Activated CD8-positive, alpha-beta memory T cell treated with anti-CD3 and anti-CD28 coated beads, Interleukin-2, amount 50 U/mL, for 1 hour (primary cell): ENCODE results near the gene FOXC1.

ENCODE experiments used
- DNase-seq: peaks from one replicate; pipeline ENCODE4 v3.0.0-alpha.2; 2020; ENCODE audit errors: extremely low read depth

FOXC1 gene

DNA sequence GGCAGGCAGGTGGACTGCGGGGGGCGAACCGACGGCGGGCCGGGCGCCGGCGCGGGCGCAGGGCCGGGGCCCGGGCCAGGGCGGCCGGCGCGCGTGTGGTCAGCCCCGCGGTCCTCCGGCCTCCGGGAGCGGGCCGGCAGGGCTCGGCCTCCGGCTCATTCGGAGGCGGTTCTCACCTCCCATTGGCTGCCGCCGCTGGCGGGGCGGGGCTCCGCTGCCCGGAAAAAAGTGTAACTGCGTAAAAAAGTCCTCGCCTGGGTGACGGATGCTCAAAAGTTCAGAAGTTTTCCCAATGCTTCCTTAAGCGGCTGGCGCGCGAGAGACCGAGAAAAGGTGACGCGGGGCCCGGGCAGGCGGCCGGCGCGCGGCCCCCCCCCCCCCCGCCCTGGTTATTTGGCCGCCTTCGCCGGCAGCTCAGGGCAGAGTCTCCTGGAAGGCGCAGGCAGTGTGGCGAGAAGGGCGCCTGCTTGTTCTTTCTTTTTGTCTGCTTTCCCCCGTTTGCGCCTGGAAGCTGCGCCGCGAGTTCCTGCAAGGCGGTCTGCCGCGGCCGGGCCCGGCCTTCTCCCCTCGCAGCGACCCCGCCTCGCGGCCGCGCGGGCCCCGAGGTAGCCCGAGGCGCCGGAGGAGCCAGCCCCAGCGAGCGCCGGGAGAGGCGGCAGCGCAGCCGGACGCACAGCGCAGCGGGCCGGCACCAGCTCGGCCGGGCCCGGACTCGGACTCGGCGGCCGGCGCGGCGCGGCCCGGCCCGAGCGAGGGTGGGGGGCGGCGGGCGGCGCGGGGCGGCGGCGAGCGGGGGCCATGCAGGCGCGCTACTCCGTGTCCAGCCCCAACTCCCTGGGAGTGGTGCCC is at the start of gene FOXC1:
FOXC1 (plus strand) TSS at position 268 of the 849 bp plus-strand sequence; CDS start at position 799, 531 bp downstream.
- no peak for DNase-seq

DNA sequence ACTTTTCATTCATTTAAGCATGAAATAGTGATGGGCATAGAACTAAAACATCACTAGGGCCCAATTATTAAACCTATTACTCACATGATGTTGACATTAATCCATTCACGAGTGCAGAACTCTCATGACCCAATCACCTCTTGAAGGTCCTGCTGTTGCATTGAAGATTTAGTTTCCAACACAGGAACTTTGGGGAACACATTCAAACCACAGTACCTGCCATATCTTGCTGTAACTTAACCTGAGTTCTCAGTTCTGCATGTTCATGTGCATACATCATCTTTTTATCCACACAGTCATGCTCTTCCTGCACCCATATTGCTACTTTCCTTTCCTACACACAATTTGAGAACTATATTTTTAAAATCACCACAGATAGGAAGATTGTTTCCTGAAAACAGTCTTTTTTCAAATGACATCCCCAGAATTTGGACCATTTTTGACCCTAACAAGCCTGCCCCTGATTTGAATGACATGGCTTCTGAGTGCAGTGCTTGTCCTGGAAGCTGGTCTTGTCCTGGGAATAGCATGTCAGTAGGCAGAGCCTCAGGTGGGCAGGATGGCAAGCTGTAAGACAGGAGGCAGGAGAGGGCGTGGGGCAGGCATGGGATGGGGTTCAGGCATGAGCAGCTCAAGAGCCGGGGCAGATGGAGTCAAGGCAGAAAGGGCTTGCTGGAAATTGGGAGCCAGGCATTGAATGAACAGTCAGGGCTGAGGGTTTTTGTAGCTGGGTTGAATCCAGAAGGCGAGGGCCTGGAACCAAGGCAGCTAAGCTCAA is 49.2 kb upstream of the FOXC1 start:
- no peak for DNase-seq

DNA sequence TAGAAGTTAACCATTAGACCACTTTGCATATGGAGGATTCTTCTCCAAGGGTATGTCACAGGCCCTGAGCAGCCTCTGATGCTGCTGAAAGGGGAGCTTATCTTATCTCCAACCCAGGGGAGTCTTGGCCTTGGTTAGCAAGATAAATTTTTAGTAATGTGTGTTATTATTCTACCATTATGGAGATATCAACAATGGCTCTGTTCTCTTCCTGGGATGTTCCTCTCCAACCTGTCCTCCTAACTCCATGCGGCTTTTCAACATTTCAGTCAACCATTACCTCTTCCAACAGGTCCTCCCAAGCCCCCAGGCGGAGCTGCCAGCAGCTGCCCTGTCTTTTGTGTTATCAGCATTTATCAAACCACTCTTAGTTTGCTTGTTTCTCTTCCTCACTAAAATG is 48.4 kb upstream of the FOXC1 start:
- DNase-seq = no peak

DNA sequence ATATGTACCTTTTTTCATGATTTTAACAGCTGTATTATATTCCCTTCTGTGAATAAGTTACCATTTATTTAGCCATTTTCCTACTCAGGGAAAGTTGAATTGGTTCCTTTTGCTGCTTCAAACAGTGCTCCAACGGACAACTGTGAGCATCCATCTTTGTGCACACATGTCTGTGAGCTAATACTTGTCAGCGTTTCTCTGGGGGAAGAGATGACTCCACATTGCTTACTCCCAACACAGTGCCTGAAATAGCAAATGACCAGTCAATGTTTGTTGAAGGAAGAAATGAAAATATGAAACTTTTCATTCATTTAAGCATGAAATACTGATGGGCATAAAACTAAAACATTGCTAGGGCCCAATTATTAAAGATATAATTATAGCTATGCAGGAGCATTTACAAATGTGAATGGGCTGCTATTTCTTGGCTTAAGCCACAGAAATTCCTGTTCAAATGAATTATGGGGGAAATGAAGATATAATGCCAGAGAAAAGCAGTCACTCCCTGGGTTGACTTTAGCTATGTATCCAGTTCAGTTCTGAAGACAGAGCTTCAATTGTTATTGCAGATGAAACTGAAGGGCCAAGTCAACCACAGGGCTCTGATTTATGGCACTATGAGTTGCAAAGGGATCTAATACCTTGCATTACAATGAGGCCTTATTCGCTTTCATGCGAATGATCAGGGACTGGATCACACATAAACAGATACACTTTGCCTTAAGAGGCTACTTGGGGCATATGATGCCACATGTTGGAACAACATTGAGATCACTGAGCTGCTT is 47.4 kb upstream of the FOXC1 start:
- DNase-seq = no peak

DNA sequence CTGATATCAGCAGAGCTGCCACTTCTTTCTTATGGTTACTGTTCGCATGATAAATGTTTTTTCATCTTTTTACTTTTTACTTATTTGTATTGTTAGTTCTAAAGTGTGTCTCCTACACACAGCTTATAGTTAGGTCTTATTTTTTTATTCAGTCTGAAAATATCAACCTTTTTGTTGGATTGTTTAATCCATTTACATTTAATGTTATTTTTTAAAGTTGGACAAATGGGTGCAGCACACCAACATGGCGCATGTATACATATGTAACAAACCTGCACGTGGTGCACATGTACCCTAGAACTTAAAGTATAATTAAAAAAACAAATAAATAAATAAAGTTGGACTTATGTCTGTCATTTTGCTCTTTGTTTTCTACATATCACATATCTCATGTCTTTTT is 40.3 kb upstream of the FOXC1 start:
- DNase-seq = no peak

DNA sequence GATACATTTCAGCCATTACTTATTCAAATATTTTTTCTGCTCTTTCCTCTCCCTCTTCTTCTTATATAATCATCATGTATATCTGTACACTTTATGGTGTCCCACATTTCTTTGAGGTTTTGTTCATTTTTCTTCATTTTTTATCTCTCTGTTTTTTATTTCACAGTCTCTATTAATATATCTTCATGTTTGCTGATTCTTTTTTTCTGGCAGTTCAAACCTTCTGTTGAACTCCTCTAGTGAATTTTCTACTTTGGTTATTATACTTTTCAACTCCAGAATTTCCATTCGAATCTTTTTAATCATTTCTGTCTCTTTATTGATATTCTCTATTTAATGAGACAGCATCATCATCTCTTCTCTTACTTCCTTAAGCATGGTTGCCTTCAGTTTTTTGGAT is 38.9 kb upstream of the FOXC1 start:
- DNase-seq = no peak

DNA sequence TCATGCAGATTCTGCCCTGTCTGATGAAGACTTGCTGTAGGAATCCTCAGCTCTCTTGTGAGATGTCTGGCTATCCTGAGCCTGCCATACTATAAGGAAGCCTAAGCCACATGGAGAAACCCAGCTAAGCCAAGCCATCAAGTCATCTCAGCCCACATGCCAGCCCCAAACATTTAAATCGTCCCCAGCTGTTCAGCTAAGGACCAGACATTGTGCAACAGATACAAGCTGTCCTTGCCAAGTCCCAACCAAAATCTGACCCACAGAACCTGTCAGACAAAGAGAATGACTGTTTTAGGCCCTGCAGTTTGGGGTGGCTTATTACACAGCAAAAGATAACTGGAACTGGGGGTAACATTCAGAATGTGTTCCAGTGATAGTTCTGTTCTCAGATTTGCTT is 36.8 kb upstream of the FOXC1 start:
- DNase-seq = no peak

DNA sequence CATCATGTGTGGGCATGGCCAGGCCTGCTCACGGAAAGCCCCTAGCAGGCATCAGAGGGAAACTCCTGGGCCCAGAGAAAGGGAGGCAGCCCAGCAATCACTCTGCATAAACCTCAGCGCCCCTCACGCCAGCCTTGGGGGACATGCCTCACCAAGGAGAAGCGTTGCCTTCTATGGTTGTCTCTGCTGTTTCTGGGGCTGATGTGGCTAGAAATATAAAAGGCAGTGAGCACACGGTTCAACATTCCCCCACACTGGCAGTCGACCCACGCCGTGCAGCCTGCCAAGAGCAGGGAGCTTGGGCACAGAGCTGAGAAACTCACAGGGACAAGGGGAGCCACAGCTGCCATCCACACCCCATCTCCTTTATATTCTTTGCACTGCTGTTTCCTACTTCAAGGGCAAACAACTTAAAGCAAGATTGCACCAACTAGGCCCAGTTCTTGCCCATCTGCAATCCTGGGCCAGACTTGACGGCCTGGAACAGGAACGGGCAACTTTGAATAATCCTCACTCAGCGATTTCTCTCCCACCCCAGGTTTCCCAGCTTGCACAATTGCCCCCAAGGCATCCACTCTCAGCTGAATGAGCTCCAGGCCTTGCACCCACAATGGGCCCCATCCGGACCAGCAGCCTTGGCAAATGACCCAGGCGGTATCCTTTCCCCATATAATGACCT is 35.5 kb upstream of the FOXC1 start:
- no peak for DNase-seq

DNA sequence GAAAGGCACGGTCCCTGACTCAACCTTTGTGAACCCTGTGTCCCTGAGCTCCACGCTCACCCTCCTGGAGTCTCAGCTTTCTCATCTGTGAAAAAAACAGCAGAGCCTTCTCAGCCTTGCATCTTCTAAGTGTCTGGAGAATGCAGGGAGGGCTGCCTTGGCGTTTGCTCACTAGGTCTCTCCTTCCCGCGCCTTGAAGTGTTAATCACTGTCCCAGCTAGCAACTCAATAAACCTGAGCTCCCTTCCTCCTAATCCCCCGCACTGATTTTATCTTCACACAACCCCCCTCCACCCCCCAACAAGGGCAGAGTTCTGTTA is 34.9 kb upstream of the FOXC1 start:
- no peak for DNase-seq

DNA sequence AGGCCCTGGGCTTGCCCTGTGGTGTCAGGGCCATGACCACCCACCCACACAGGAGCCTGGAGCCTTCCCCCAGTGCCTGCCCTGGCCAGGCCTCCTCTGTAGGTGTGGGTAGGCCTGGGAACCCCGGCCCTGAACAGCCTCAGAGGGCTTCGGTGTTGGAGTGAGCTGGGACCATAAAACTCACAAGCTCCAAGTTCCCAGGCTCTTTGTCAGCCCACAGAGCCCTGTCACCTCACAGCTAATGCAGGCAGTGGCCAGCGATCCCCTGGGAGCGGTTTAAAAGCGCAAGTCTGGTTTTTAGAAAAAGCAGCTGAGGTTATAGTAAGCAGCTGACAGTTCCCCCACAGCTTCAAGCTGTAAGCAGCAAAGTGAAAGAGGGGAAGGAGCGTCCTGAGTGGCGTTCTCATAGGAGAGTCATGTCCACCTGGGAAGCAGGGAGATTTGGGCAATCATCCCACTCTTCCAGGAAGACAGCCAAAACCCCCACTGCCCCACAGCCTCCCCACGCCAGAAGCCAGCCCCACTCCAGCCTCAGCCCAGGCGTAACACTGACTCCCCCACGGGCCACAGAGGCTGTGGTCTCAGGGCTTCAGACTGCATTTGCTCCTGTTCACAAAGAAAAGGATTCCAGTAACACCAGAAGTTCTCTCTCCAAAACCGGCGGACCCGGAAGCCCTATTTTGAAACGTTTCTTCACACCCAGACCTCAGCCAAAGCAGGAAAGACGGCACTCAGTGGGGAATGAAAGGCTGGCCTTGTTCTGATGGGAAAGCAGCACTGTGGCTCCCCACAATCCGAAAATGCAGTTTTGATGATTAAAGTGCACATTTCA is 34.3 kb upstream of the FOXC1 start:
- DNase-seq = no peak

DNA sequence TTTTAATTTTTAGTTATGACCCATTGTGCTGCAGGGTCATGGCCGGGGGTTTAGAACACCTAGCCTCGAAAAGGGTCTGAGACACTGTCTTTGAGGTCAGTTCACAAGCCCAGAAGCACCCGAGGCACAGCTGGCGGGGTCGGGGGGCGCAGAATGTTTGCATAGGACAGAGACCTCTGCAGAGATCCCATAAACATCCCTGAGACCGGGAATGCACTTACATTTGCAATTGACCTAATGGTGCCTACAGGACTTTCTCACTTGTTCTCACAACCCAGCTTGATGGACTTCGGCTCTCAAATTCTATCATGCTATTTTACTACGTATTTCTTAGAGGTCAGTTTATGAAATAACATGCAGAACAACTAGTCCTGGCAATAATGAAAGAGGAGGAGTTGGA is 33.5 kb upstream of the FOXC1 start:
- no peak for DNase-seq

DNA sequence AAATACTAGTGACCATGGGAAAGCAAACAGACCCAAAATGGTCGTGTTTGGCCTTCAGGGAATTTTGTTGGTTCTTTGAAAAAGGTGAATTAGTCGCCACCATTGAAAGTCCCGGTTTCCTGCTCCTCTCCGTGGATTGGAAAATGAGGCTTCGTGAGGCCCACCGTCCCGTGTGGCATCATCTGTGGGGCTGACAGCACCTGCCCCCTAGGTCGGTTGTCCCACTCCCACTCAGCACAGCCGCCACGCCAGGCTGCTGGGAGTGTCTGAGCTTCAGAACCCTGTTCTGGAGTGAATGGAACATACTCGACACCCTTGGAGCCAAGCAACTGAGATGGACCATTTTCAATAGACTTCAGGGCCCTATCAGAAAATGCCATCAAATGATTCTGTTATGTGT is 33.0 kb upstream of the FOXC1 start:
- no peak for DNase-seq

DNA sequence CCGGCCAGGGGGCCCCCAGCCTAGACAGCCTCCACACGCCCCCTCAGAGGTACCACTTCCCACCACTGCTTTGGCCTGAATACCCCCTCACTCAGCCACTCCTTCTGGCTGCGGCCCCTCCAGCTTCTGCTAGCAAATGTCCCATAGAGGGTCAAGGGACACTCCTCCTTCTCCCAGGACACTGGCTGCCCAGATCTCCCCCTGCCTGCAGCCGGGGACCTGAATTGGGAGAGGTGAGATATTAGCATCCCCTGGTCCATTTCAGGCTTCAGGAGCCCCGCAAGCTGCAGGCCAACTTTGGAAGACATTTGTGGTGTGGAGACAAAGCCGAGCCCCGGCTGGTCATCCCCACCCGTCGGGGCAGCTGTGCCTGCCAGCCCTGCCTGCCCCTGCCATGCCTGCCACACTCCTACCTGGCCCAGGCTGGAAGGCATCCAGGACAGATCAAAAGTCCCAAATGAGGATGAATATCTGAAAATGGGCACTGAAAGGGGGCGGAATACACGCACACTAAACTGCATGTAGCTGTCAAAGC is 32.5 kb upstream of the FOXC1 start:
- no peak for DNase-seq

DNA sequence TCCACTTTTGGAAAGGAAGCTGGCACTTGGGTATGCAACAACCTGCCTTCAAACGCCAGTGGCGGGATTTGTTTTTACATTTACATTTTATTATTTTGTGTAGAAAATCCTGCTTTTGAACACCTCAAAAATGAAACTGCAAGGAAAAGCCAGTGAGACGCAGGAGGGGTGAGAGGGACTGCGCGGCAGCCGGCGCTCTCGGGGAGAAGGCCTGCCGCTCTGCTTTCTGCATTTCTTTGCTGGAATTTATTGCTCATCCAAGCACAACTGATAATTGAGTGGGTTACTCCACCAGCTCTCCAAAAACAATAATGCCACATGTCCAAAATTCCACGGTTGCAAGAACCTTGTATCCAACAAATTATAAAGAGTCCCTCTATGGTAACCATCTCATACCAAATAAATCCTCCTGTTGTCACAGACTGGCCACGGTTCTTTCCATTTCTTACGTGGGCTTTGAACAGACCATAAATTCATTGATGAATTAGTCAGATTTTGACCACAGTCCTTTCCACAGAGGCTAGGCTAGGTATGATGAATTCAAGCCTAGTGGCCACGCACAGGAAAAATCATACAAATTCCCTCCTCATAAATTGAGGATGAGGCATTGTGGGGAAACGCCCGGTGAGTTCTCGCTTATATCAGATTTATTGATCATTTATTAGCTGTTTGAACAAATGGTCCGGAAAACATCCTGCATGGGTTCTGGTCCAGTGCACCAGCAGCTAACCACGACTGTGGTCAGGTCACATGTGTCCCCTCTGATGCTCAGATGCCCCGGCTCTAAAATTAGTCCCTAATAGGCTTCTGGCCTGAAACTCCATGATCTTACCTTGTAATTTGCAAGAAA is 31.6 kb upstream of the FOXC1 start:
- no peak for DNase-seq

DNA sequence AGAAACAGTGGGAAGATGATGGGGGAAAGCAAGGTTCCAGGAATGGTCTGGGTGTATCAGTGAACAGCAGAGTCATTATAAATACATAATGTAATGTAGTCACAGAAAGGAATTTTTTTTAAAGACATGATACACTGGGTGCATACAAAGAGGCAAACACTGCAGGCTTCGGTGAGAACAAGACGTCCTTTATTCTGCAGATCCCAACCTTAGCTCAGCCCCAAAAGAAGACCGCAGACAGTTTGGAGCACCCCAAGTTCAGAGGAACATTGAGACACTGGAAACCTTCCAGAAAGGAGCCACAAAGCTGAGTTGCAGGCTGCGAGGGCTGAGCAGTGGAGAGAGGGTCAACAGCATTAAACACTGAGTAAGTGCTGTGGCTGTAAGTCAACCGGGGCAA is 30.6 kb upstream of the FOXC1 start:
- no peak for DNase-seq

DNA sequence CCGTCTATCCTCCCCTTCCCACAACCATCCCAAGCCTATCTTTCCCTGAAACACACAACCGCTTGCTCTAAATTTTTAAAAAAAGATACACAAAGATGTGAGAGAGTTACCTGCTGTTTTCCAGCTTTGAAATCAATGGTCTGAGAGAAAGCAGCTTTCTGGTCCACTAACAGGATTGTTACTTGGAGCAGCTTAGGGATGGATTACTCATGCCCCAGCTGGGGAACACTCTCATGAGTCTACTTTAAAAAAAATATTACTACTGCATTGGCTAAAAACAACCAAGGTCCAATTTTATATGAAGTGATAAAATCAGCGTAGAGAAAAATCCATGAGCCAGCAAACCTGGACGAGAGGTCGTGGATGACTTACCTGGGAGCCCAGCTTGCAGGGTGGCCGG is 29.6 kb upstream of the FOXC1 start:
- DNase-seq = no peak

DNA sequence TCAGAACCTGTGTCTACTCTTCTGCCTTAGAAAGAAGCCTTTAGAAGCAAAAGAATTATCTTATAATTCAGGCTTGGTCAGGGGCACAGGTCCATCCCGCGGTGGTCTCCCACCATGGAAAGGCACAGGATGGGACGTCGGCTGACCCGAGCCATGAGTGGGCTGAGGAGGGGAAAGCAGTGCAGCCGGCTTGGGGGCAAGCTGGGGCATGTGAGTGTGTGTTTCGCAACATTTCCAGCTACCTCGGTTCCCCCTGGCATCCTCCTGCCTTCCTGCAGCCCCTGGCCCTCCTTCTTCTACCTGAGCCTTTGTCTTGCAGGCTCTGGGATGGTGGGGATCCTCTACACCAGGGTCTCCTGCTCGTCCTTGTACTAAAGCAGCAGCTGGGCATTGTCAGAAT is 29.1 kb upstream of the FOXC1 start:
- DNase-seq = no peak

DNA sequence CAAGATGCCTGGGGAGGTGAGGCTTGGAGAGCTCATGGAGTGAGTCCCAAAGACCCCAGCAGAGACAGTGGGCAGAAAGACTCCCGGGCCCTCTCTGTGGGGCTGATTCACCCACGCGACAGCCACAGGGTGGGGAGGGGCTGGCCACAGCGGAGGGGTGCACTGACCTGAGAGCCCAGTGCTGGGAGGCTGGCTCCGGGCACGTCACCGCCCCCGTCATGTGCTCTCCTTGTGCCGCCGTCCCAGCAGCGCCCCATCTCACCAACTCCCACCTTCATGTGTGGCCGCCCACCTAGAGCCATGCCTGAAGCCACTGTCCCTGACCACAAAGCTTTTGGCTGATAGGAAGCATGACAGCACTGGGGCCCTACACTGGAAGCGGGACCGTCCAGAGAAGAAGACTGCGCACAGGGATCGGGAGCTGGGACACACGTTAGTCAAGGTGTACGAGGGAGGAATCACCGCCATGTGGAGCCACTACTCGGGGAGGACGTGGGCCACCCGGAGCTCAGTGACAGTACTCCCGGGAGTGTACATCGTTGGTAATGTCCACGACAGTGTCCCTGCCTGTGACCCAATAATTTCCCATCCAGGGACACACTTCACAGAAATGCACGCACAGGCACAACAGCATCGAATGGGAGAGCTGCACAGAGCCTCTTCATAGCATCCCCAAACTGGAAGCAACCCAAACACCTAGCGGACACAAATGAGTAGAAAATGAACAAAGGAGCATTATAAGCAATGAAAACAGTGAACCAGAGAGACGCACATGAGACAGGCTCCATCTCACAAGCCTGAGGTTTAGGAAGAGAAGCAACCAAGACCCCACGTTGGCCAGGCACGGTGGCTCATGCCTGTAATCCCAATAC is 28.4 kb upstream of the FOXC1 start:
- no peak for DNase-seq

DNA sequence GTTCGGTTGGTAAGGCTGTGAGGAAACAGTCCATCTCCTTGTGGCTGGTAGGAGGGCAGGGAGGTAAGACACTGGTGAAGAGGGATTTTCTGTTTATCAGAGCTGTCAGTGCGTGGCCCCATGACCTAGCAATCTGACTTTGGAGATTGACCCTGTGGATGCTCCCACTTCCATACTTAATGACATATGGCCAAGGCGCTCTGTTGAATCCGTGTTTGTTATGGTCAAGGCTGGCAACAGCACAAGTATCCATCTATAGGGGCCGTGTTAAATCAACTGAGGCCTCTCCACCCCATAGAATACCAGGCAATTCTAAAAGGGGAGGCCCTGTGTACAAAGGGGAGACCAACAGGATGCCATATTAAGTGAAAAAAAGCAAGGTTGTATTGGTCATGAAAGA is 25.6 kb upstream of the FOXC1 start:
- DNase-seq = no peak
